Endothelial cell of umbilical vein (primary cell): Measurements from ENCODE around the gene SFXN2. TPM values are rescaled to one million over a fixed set of nuclear protein-coding genes. Genes with fewer than 3 reads are reported as not detected.

Experiments
- BruUV-seq: library from RNA; stranded (reverse); fragments of 400-500 nt; replicated peaks from 2 replicates; lab custom pipeline; 2021; lab: Mats Ljungman, UMichigan
- CTCF ChIA-PET: fragments of 300-600, 350-600 bp; sonication (Branson Sonifier 250); formaldehyde crosslinking; loops from one replicate; lab custom pipeline; 2021; ENCODE audit warnings: antibody characterized with exemption, inconsistent platforms; lab: Charles Lee
- POLR2A ChIA-PET: fragments of 300-600, 350-600 bp; sonication (Branson Sonifier 250); formaldehyde crosslinking; loops from one replicate; lab custom pipeline; 2021; ENCODE audit warnings: antibody characterized with exemption, inconsistent platforms; lab: Charles Lee
- DNase-seq: peaks from one replicate; pipeline ENCODE4 v3.0.0-alpha.2; 2011; ENCODE audit warnings: low read depth, low spot score
- FAIRE-seq: peaks from 2 replicates; lab custom pipeline; 2011; peaks lifted over from hg19 to GRCh38; lab: Jason Lieb, UNC
- H2AFZ ChIP-seq: 2 replicates; pipeline ENCODE4 v1.6.0; 2012; ENCODE audit warnings: low read depth, low read length, control low read depth, inconsistent platforms
- H3K27ac ChIP-seq: 2 replicates; pipeline ENCODE4 v1.5.1; 2011; ENCODE audit warnings: low read depth, mild to moderate bottlenecking, control low read depth, low read length, moderate library complexity; ENCODE audit not compliant: insufficient read depth
- H3K27me3 ChIP-seq, 2 experiments: 2 replicates each; pipeline versions ENCODE4 v1.6.0 to v1.6.1; 2011; ENCODE audit warnings: low read length in 2 of 2, mixed read lengths in 1 of 2; ENCODE audit not compliant: control insufficient read depth in 2 of 2, insufficient read depth in 2 of 2
- H3K36me3 ChIP-seq, 2 experiments: 2 replicates in 1 of 2; 3 replicates in 1 of 2; pipeline ENCODE4 v1.5.1; 2011; ENCODE audit warnings: low read length in 2 of 2, mild to moderate bottlenecking in 1 of 2, moderate library complexity in 1 of 2; ENCODE audit not compliant: control insufficient read depth in 2 of 2, insufficient read depth in 2 of 2; ENCODE audit errors: extremely low read depth in 1 of 2
- H3K4me1 ChIP-seq: 3 replicates; pipeline ENCODE4 v1.5.1; 2011; ENCODE audit warnings: mild to moderate bottlenecking, low read length; ENCODE audit not compliant: control insufficient read depth, insufficient read depth; ENCODE audit errors: extremely low read depth
- H3K4me2 ChIP-seq: 2 replicates; pipeline ENCODE4 v1.6.1; 2011; ENCODE audit warnings: low read length, control low read depth, mixed read lengths; ENCODE audit not compliant: insufficient read depth
- H3K4me3 ChIP-seq, 3 experiments: fragments of 200-600 bp in 1 of 3; sonication (generic), shearing (Covaris generic) in 1 of 3; replicated peaks in 1 of 3; 2 replicates each; pipeline ENCODE4 v1.5.1; 2011 to 2016; ENCODE audit warnings: control low read depth in 3 of 3, low read length in 3 of 3, mild to moderate bottlenecking in 2 of 3, inconsistent platforms in 1 of 3, low read depth in 1 of 3, moderate library complexity in 1 of 3; ENCODE audit not compliant: insufficient read depth in 1 of 3
- H3K79me2 ChIP-seq: 2 replicates; pipeline ENCODE4 v1.6.0; 2012; ENCODE audit warnings: low read length, inconsistent platforms; ENCODE audit not compliant: control insufficient read depth, insufficient read depth
- H3K9ac ChIP-seq: replicated peaks from 2 replicates; pipeline ENCODE3; 2011; ENCODE audit warnings: low read length, control low read depth; ENCODE audit not compliant: insufficient read depth; ENCODE audit errors: extremely low read depth
- H3K9me1 ChIP-seq: replicated peaks from 3 replicates; pipeline ENCODE4 v1.6.0; 2011; ENCODE audit warnings: mild to moderate bottlenecking, low read length; ENCODE audit not compliant: control insufficient read depth, insufficient read depth; ENCODE audit errors: extremely low read depth
- H3K9me3 ChIP-seq: replicated peaks from 2 replicates; pipeline ENCODE4 v1.5.1; 2012; ENCODE audit warnings: low read length, inconsistent platforms; ENCODE audit not compliant: control insufficient read depth, insufficient read depth
- H4K20me1 ChIP-seq: replicated peaks from 2 replicates; pipeline ENCODE3; 2011; ENCODE audit warnings: mild to moderate bottlenecking, low read length; ENCODE audit not compliant: control insufficient read depth, insufficient read depth; ENCODE audit errors: extremely low read depth
- CTCF ChIP-seq, 2 donors: IDR thresholded peaks; 1 replicate in 1 of 2; 2 replicates in 1 of 2; pipeline ENCODE4 v1.5.1; 2011; ENCODE audit warnings: low read length in 2 of 2, mild to moderate bottlenecking in 2 of 2, moderate library complexity in 2 of 2, control low read depth in 1 of 2, inconsistent platforms in 1 of 2, low read depth in 1 of 2; ENCODE audit not compliant: insufficient read depth in 1 of 2; ENCODE audit errors: extremely low read depth in 1 of 2
- EZH2 ChIP-seq: IDR thresholded peaks from 2 replicates; pipeline ENCODE4 v1.6.1; 2012; ENCODE audit warnings: borderline replicate concordance, low read depth, mild to moderate bottlenecking, moderate library complexity, low read length, inconsistent platforms; ENCODE audit not compliant: severe bottlenecking
- FOS ChIP-seq: IDR thresholded peaks from 2 replicates; pipeline ENCODE4 v1.6.1; 2011; ENCODE audit warnings: mild to moderate bottlenecking, low read length, moderate library complexity, borderline replicate concordance; ENCODE audit not compliant: insufficient read depth
- GATA2 ChIP-seq: IDR thresholded peaks from 2 replicates; pipeline ENCODE4 v1.7.0; 2011; ENCODE audit warnings: low read depth, mild to moderate bottlenecking, moderate library complexity, mixed read lengths, low read length; ENCODE audit not compliant: insufficient read length, insufficient read depth
- JUN ChIP-seq: IDR thresholded peaks from 2 replicates; pipeline ENCODE4 v1.6.1; 2011; ENCODE audit warnings: borderline replicate concordance, low read depth; ENCODE audit not compliant: insufficient read length, insufficient read depth
- MAX ChIP-seq: IDR thresholded peaks from 2 replicates; pipeline ENCODE4 v1.6.1; 2011; ENCODE audit not compliant: insufficient read depth, insufficient read length
- MYC ChIP-seq: IDR thresholded peaks from one replicate; pipeline ENCODE4 v1.6.1; 2011; ENCODE audit warnings: mild to moderate bottlenecking, low read depth, low read length
- POLR2A ChIP-seq: IDR thresholded peaks from 2 replicates; pipeline ENCODE4 v1.6.1; 2012; ENCODE audit warnings: low read depth, mild to moderate bottlenecking, control low read depth, low read length
- POLR2AphosphoS5 ChIP-seq: IDR thresholded peaks from 2 replicates; pipeline ENCODE4 v1.6.1; 2012; ENCODE audit warnings: low read depth, mild to moderate bottlenecking, control low read depth, low read length, moderate library complexity; ENCODE audit not compliant: insufficient read depth
- dilution Hi-C: fragments of 300-500 bp; cut with MboI; formaldehyde crosslinking; loops from one replicate; pipeline ENCODE4 v1.15.0; 2019; ENCODE audit warnings: low sequenced_read_pairs; ENCODE audit not compliant: extremely low pct_ligation_motif_present
- intact Hi-C: fragments of 100-400 bp; cut with micrococcal nuclease; formaldehyde crosslinking; loops from one replicate; pipeline ENCODE4 v1.10.0; 2022
- polyA plus RNA-seq, 4 experiments: library from polyadenylated mRNA; depleted of rRNA in 3 of 4; stranded (reverse) in 3 of 4; unstranded in 1 of 4; fragments of >200 nt; gene quantifications; 2 replicates each; pipeline versions ENCODE4 v1.2.1 to v1.2.3, GENCODE V29; 2011 to 2012; ENCODE audit warnings: missing spikeins in 1 of 4
- total RNA-seq: library from RNA; stranded (reverse); gene quantifications from 2 replicates; pipeline ENCODE4 v1.2.3, GENCODE V29; 2021

Gene SFXN2
- total and polyA plus RNA-seq, 2 donors (not counting 3 experiments of a cell fraction or from before 2014, with no cell fraction given), result 9.8 to 17.0 TPM

GRCh38 chr10:102732661-102733060 lies 18.2 kb downstream of the SFXN2 start:
- no peak overlapping the region for H3K27ac ChIP-seq
- TF ChIP-seq MAX, result no peak
- no peak for TF ChIP-seq JUN
- no peak for TF ChIP-seq MYC
- TF ChIP-seq EZH2, result no peak
- TF ChIP-seq POLR2AphosphoS5, result no peak
- TF ChIP-seq FOS, result no peak
- TF ChIP-seq GATA2, result no peak
- TF ChIP-seq CTCF (IDR thresholded peaks at IDR 0.05; ENCODE audit: extremely low read depth in 1 of 2, insufficient read depth in 1 of 2, low read depth in 1 of 2, low read length in 2 of 2), result no peak
- TF ChIP-seq POLR2A, result no peak
- dilution Hi-C loops, result no loop called here
- no peak overlapping the region for H2AFZ ChIP-seq
- peaks cover 2% of the 10 kb centered on the region in 2 experiments for H3K36me3 ChIP-seq
- H3K9me1 ChIP-seq, result no peaks in the 10 kb centered on the region
- H3K27me3 ChIP-seq, result no peaks in the 10 kb centered on the region
- intact Hi-C loops, result no loop called here
- FAIRE-seq (no peak), DNase-seq (no peak)
- no peaks in the 10 kb centered on the region for H3K79me2 ChIP-seq
- H3K4me3 ChIP-seq, result no peak overlapping the region
- H3K9ac ChIP-seq, result no peak overlapping the region
- ChIA-PET CTCF (interaction anchor here (0.9 to 5.9 kb wide), 4 partner anchors 44 to 228 kb away, joined by 3 to 54 read pairs (median 3); no protein-coding TSS in a partner anchor), POLR2A (interaction anchor here (0.6 kb wide), 1 partner anchor 43 kb away, joined by 4 read pairs; no protein-coding TSS in a partner anchor)
- H3K4me2 ChIP-seq, result no peak overlapping the region
- H3K9me3 ChIP-seq, result no peaks in the 10 kb centered on the region
- H3K4me1 ChIP-seq, result no peaks in the 10 kb centered on the region
- BruUV-seq, result no TSS peak
- no peaks in the 10 kb centered on the region for H4K20me1 ChIP-seq
